Brain microvascular endothelial cell (primary cell): Measurements from ENCODE around the gene E2F1.

Source experiments
- DNase-seq: peaks from one replicate; pipeline ENCODE4 v3.0.0-alpha.2; 2020
- H3K27ac ChIP-seq: fragments of 250-450 bp; sonication (Bioruptor Pico); 2 replicates; pipeline ENCODE4 v1.5.1; 2020; ENCODE audit warnings: mild to moderate bottlenecking, moderate library complexity
- H3K27me3 ChIP-seq: fragments of 250-450 bp; sonication (Bioruptor Pico); replicated peaks from 2 replicates; pipeline ENCODE4 v1.5.1; 2020; ENCODE audit warnings: mild to moderate bottlenecking
- H3K36me3 ChIP-seq: fragments of 250-450 bp; sonication (Bioruptor Pico); replicated peaks from 2 replicates; pipeline ENCODE4 v1.5.1; 2020; ENCODE audit warnings: mild to moderate bottlenecking
- H3K4me3 ChIP-seq: 2 replicates; pipeline ENCODE4 v1.5.1; 2011; ENCODE audit warnings: low read depth, mild to moderate bottlenecking, control low read depth, low read length, moderate library complexity
- CTCF ChIP-seq: IDR thresholded peaks from 2 replicates; pipeline ENCODE4 v1.5.1; 2011; ENCODE audit warnings: low read depth, mild to moderate bottlenecking, moderate library complexity, low read length, control low read depth, inconsistent platforms; ENCODE audit errors: missing control alignments
- in situ Hi-C: cut with HindIII; loops from 2 replicates; pipeline ENCODE4 v1.10.0; 2017; ENCODE audit warnings: low sequenced_read_pairs, low pct_ligation_motif_present

The E2F1 gene

GRCh38 chr20:33689973-33690372 lies 3.8 kb upstream of the E2F1 start:
- peak; percentile 81 for DNase-seq
- H3K4me3 ChIP-seq, result no peak overlapping the region
- peak overlapping the region; percentile 44 for H3K27ac ChIP-seq
- TF ChIP-seq CTCF, result no peak
- H3K27me3 ChIP-seq, result no peaks in the 10 kb centered on the region
- no peaks in the 10 kb centered on the region for H3K36me3 ChIP-seq
- in situ Hi-C loops, result no loop called here

DNA sequence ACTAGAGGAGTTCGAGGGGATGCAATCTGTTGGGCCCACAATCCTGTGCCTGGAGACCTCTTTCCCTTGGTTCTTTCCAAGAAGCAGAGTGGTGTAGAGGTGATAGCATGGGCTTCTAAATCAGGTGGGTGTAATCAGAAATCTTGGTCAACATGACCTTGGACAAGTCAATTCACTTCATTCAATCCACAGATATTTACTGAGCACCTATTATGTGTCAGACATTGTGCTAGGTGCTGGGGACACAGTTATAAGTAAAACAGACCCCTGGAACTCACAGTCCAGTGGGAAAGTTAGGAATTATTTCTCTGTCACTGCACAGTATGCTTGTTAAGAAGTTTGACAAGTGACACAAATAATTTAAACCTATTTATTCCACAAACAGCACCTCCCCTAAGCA lies 3.3 kb upstream of the E2F1 start:
- H3K27ac ChIP-seq, result peak overlapping the region; percentile 44

GRCh38 chr20:33688938-33689424 lies 2.8 kb upstream of the E2F1 start:
- no peak overlapping the region for H3K27ac ChIP-seq
- no peaks in the 10 kb centered on the region for H3K27me3 ChIP-seq

More for the DNA sequence above, 3.3 kb upstream of the E2F1 start:
- H3K27me3 ChIP-seq, result no peaks in the 10 kb centered on the region
- DNase-seq, result no peak
- TF ChIP-seq CTCF, result no peak
- in situ Hi-C loops, result no loop called here
- H3K4me3 ChIP-seq, result no peak overlapping the region
- no peaks in the 10 kb centered on the region for H3K36me3 ChIP-seq

GRCh38 chr20:33687993-33688937 lies 2.1 kb upstream of the E2F1 start:
- no peaks in the 10 kb centered on the region for H3K36me3 ChIP-seq
- H3K4me3 ChIP-seq, result no peak overlapping the region
- no peak for TF ChIP-seq CTCF
- no peaks in the 10 kb centered on the region for H3K27me3 ChIP-seq
- H3K27ac ChIP-seq, result no peak overlapping the region
- no peak for DNase-seq
- in situ Hi-C loops, result no loop called here

More at GRCh38 chr20:33688938-33689424, 2.8 kb upstream of the E2F1 start:
- no peak for DNase-seq
- no peaks in the 10 kb centered on the region for H3K36me3 ChIP-seq
- H3K4me3 ChIP-seq, result no peak overlapping the region
- TF ChIP-seq CTCF, result no peak
- in situ Hi-C loops, result no loop called here

GRCh38 chr20:33687370-33687915 lies 1.3 kb upstream of the E2F1 start:
- Histone ChIP-seq H3K27ac (no peak overlapping the region), H3K27me3 (no peaks in the 10 kb centered on the region), H3K4me3 (no peak overlapping the region), H3K36me3 (no peaks in the 10 kb centered on the region)
- DNase-seq, result peak; percentile 36
- in situ Hi-C loops, result no loop called here
- TF ChIP-seq CTCF, result no peak
